HG03342 (cell line): ENCODE results near the gene MMP25.
"Not testable (repeated sequence)": the region's sequence is repeated elsewhere in the genome, so short reads cannot be mapped to it uniquely, and the experiment has no call there.

ENCODE experiments used
- ATAC-seq: cut with Tn5 transposase; IDR thresholded peaks from one replicate; pipeline ENCODE4 v1.9.1; 2021; ENCODE audit warnings: mild to moderate bottlenecking, moderate library complexity; ENCODE audit not compliant: unreplicated experiment

MMP25 gene

GRCh38 chr16:3029491-3030221, 16.7 kb upstream of the MMP25 start:
- ATAC-seq = no peak

GRCh38 chr16:3030222-3031212, 15.8 kb upstream of the MMP25 start:
- no peak for ATAC-seq

DNA sequence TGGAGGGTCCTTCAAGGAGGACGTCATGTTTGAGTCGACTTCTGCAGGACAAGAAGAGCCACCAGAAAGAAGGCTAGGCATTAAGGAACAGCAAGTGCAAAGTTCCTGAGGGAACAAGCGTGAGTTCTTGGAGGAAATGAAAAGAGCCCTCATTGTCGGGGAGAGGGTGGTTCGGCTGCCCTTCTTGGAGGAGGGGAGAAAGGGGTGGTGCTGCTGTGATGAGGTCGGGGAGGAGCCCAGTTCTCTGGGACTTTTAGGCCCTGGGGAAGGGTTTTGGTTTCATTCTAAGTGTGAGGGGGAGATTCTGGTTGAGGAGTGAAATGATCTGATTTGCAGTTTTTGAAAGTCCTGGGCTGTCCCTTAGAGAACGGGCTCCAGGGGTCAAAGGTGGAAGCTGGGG, 13.7 kb upstream of the MMP25 start:
- no peak for ATAC-seq

- no peak for ATAC-seq
Observed at GRCh38 chr16:3035289-3035971, 10.9 kb upstream of the MMP25 start.

- ATAC-seq = no peak
Observed at GRCh38 chr16:3035972-3036725, 10.2 kb upstream of the MMP25 start.

DNA sequence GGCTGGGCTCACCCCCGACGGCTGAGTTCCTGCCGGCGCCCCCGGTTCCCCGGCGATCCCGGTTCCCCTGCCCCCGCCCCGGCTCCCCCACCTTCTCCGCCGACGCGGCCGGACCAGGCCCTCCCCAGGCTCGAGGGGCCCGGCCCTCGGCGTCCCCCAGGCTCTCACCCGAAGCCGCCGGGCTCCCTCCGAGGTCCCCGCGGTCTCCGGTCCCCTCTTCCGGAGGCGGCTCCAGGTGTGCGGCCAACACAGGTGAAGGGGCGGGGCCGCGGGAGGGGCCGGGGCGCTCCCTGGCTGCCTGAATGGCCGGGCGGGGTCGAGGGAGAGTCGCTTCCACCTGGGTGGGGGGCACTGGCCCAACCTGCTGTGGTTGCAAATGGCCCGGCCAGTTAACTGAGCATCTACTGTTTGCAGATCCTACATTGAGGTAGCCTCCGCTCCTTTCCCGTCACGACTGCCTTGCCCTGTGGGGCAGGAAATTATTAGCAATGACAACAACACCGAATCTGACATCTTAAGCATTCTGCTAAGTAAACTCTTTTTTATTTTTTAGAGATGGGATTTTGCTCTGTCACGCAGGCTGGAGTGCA, 9.5 kb upstream of the MMP25 start, which contains the start of gene BICDL2:
BICDL2 (minus strand) TSS at position 219 of the 590 bp plus-strand sequence. CDS start 1,448 bp downstream, outside the sequence.
- ATAC-seq = no peak

DNA sequence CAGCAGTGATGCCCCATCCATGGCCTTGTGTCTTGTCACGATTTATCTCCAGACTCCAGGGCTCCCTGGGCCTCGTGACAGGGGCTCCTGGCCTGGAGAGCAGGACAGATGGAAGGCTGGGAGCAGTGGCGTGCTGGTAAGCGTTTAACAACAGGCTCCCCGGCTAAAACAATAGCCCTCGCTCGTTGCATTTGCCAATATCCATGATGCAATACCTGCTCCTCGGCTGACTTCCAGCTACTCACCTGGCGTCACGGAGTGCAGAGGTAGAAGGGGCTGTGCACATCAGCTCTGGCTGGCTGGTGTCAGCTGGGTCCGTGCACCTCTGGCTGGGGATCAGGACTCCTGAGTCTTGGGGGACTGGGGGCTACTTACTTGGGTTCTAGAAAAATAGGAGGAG, 8.1 kb upstream of the MMP25 start:
- ATAC-seq = no peak

DNA sequence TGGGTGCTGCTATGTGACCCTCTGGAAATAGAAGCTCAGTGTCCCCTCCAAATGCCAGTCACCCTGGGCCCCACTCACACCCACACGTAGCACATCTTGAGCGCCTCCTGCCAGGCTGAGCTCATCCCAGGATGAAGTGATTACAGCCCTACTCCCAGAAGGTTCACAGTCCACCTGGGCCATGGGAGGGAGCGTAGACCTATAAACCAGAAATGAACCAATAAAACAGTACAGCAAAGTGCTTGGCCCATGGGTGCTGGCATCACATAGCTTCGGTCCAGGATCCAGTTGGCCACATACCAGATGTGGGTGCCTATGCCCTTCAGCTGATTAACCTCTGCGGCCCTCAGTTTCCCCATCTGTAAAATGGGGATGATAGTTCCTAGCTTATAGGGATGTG, 7.5 kb upstream of the MMP25 start:
- no peak for ATAC-seq

GRCh38 chr16:3042376-3042775, 4.0 kb upstream of the MMP25 start:
- ATAC-seq = no peak

GRCh38 chr16:3044708-3045107, 1.7 kb upstream of the MMP25 start:
- ATAC-seq = no peak

DNA sequence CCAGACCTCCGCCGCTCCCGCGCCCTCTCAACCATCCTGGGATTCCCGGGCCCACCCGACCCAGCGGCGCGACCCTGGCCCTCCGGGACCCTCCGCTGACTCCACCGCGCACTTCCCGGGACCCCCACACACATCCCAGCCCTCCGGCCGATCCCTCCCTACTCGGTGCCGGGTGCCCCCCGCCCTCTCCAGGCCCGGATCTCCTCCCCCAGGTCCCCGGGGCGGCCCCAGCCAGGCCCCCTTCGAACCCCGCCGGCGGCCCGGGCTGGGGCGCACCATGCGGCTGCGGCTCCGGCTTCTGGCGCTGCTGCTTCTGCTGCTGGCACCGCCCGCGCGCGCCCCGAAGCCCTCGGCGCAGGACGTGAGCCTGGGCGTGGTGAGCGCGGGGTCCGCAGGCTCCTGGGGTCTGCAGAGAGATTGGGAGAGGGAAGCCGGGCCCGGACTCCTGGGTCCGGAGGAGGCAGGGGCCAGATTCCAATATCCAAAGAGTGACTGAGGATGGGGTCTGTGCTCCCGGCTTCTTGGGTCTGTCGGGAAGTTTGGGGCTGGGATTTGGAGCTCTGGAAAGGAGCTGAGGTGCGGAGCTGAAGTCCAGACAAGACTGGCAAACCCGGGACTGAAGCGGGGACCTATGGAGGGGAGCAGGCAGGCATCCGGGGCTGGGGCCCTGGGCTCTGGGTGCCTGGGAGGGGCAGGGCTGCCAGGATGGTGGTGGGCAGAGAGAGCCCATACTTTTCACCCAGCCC, 453 bp downstream of the MMP25 start:
- ATAC-seq = no peak

DNA sequence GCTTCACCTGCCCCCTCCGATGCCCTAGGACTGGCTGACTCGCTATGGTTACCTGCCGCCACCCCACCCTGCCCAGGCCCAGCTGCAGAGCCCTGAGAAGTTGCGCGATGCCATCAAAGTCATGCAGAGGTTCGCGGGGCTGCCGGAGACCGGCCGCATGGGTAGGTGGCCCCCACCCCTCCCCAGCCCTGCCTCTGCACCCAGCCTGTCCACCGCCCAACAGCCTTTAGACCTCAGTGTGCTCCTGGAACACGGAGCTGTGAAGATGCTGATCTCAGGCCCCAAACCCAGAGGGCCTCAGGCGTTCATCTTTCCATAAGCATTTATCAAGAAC, 993 bp downstream of the MMP25 start:
- no peak for ATAC-seq

- no peak for ATAC-seq
Observed at GRCh38 chr16:3049921-3050481, 3.6 kb downstream of the MMP25 start.

- ATAC-seq = no peak
Observed at GRCh38 chr16:3050487-3050886, 4.1 kb downstream of the MMP25 start.

DNA sequence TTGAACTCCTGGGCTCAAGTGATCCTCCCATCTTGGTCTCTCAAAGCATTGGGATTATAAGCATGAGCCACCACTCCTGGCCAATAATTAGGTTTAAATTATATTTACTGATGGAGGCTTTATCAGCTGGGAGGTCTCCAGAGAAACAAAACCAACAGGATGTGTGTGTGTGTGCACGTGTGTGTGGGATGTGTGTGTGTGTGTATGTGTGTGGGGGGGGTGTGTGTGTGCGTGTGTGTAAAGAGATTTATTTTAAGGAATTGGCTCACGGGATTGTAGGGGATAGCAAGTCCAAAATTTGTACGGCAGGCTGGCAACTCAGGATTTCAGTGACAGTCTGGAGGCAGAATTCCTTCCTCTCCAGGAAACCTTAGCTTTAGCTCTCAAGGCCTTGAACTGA, 4.6 kb downstream of the MMP25 start:
- ATAC-seq = no peak

DNA sequence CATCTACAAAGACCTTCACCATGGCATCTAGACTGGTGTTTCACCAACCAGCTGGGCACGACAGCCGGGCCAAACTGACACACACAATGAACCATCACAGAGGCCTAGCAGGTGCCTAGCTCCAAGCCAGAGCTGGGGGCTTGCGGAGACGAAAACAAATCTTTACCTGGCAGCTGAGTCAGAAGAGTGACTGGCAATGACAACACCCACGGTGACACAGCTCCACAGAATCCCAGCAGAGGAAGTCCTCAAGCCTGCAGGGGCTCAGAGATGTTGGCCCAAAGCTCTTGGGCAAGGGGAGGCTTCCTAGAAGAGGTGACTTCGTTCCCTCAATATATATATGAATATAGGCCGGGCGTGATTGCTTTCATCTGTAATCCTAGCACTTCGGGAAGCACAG, 5.1 kb downstream of the MMP25 start:
- no peak for ATAC-seq

- ATAC-seq = not testable (repeated sequence)
Observed at GRCh38 chr16:3052571-3053329, 6.4 kb downstream of the MMP25 start.

- not testable (repeated sequence) for ATAC-seq
Observed at GRCh38 chr16:3053330-3053710, 7.0 kb downstream of the MMP25 start.
